Measurements from ENCODE around the gene COG5. TPM values are rescaled to one million over a fixed set of nuclear protein-coding genes. Genes with fewer than 3 reads are reported as not detected.

The COG5 gene
- total and polyA plus RNA-seq, 12 donors = 4.4 to 43.8 (median 32.8) TPM

DNA sequence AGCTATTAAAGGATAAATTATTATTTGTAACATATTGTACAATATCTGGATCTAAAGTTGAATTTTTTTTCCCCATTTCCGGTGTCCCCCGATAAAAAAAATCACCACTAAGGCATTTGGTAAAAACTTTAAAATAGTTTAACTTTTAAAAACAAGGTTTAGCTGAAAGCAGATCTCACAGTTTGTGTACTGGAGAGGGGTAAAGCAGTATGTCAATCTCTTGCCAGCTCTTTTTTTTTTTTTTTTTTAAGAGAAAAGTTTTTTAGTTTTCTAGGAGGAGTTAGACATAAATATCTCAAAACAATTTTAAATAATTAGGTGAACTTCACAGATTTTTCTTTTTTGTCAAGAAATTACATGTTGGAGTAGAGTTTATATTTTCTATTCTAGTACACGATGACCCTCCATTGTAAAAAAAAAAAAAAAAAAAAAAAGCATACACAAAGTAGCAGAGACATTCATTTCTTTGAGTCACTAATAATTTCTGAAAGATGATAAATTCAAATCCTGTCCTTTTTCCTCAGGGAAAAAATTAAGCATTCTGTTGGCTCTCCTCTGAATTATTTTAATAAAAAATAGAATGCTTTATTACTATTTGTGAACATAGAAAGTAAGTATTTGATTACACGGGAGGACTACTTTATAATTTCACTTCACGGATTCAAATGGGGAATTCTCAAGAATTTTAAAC lies 396.8 kb downstream of the COG5 start:
- intact Hi-C loops (cut with DNase I) = no loop called here
- 31 to 38% (median 37%) methylated on average over 5 of the region's 5 CpGs for WGBS, 4 donors
- Histone ChIP-seq H3K27ac (peak overlapping the region; percentile 63 to 99 (median 98)), H3K36me3 (replicated peaks in 1 of 2) (no peaks in the 10 kb centered on the region), H3K4me1 (replicated peaks in 1 of 2) (peaks cover 10 to 20% of the 10 kb centered on the region in 2 donors), H3K4me3 (peak overlapping the region in 2 of 4 donors; percentile 35 to 59), H3K27me3 (no peaks in the 10 kb centered on the region), H3K9me3 (replicated peaks in 1 of 3) (no peaks in the 10 kb centered on the region)
- no peak for DNase-seq
- TF ChIP-seq CTCF (IDR thresholded peaks at IDR 0.05) = no peak
- no peak for TF ChIP-seq POLR2A (IDR thresholded peaks at IDR 0.05)

GRCh38 chr7:107165341-107165740 lies 398.4 kb downstream of the COG5 start:
- Histone ChIP-seq H3K9me3 (replicated peaks in 1 of 3) (no peaks in the 10 kb centered on the region), H3K4me3 (no peak overlapping the region), H3K27me3 (no peaks in the 10 kb centered on the region), H3K27ac (no peak overlapping the region), H3K36me3 (replicated peaks in 1 of 2) (no peaks in the 10 kb centered on the region), H3K4me1 (replicated peaks in 1 of 2) (peaks cover 0 to 6% of the 10 kb centered on the region in 2 donors)
- intact Hi-C loops (cut with DNase I) = no loop called here
- no peak for TF ChIP-seq CTCF (IDR thresholded peaks at IDR 0.05)
- no peak for TF ChIP-seq POLR2A (IDR thresholded peaks at IDR 0.05)
- DNase-seq = no peak
- 59 to 67% (median 60%) methylated on average over 3 of the region's 3 CpGs for WGBS, 4 donors

GRCh38 chr7:107164092-107164491 lies 399.6 kb downstream of the COG5 start:
- no peak for TF ChIP-seq CTCF (IDR thresholded peaks at IDR 0.05)
- no peak for TF ChIP-seq POLR2A (IDR thresholded peaks at IDR 0.05)
- Histone ChIP-seq H3K27ac (no peak overlapping the region), H3K27me3 (no peaks in the 10 kb centered on the region), H3K9me3 (replicated peaks in 1 of 3) (no peaks in the 10 kb centered on the region), H3K4me1 (replicated peaks in 1 of 2) (peaks cover 0 to 6% of the 10 kb centered on the region in 2 donors), H3K4me3 (no peak overlapping the region), H3K36me3 (replicated peaks in 1 of 2) (no peaks in the 10 kb centered on the region)
- intact Hi-C loops (cut with DNase I) = no loop called here
- WGBS, 4 donors = 39 to 55% (median 46%) methylated on average over 2 of the region's 2 CpGs
- DNase-seq = no peak

DNA sequence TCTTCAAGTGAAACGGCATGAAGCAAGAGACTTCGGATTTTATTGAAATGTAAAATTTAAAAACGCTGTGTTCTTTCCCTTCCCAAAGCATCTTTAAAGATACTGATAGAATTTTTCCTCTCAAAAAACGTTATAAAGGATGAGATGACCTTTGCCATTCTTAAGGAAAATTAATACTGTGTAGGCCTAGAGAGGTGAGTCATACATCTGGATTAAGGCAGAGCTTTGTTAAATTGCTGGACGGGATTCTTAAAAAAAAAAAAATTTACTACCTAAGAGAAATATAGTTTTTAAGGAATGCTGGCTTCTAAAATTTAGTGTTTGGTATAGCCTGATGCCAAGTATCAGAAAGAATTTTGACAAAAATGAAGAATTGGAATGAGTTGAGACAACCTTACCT lies 401.2 kb downstream of the COG5 start:
- H3K27me3 ChIP-seq = no peaks in the 10 kb centered on the region
- no peak overlapping the region for H3K4me3 ChIP-seq
- TF ChIP-seq POLR2A (IDR thresholded peaks at IDR 0.05) = no peak
- no peak for TF ChIP-seq CTCF (IDR thresholded peaks at IDR 0.05)
- intact Hi-C loops (cut with DNase I) = no loop called here
- no peaks in the 10 kb centered on the region for H3K9me3 ChIP-seq (replicated peaks in 1 of 3)
- H3K36me3 ChIP-seq (replicated peaks in 1 of 2) = no peaks in the 10 kb centered on the region
- peaks cover 0 to 6% of the 10 kb centered on the region in 2 donors for H3K4me1 ChIP-seq (replicated peaks in 1 of 2)
- WGBS, 4 donors = 59 to 66% (median 64%) methylated on average over 5 of the region's 5 CpGs
- DNase-seq = no peak
- no peak overlapping the region for H3K27ac ChIP-seq

Data from adrenal gland (tissue), 12 donors.